ENCODE results near the gene GDPGP1. TPM values are rescaled to one million over a fixed set of nuclear protein-coding genes. Genes with fewer than 3 reads are reported as not detected.

GDPGP1 gene
- total and polyA plus RNA-seq, 10 of the 15 experiments (the other 5 are each of a cell fraction or from before 2014, with no cell fraction given), result 0.68 to 8.9 (median 3.0) TPM

DNA sequence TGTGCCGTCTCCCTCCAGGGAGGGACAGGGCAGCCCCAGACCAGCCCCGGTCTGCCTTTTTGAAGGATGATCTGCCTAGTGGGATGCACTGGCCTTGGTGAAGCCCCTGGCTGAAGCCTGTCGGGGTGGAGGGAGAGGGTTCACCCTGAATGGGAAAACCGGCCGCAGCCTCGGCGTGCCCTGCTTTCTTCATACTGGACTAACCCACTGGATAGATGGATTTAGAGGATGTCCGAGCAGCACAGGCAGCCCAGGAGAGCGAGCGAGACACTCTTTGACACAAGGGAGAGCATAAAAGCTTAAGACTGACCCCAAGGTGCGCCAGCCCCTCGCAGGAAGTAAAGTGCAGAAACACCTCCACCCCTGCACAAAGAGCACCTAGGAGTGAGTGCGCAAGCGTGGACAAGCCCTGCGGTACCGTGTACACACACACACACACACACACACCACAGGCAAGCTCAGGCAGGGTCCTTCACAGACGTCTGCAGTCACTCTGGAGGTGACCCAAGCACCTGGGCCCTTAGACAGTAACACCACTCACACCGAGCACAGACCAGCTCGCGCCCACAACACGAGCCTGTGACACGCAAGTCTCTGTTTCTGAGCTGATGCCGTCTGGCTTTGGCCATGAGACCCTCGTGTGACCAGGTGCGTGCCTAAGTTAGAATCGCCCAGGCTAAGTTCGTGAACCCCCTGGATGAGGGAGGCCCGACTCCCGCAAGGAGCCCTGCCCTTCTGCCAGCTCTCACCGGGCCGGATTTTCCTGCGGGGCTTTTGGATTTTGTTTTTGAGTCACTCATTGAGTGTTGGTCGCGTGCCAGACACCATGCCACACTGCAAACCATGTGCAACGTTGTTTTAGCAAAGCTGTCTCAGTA is 21.5 kb upstream of the GDPGP1 start:
- TF ChIP-seq NRF1 (conservative IDR thresholded peaks at IDR 0.05; ENCODE audit: low read depth, low read length), result no peak
- TF ChIP-seq, protein P1, sequence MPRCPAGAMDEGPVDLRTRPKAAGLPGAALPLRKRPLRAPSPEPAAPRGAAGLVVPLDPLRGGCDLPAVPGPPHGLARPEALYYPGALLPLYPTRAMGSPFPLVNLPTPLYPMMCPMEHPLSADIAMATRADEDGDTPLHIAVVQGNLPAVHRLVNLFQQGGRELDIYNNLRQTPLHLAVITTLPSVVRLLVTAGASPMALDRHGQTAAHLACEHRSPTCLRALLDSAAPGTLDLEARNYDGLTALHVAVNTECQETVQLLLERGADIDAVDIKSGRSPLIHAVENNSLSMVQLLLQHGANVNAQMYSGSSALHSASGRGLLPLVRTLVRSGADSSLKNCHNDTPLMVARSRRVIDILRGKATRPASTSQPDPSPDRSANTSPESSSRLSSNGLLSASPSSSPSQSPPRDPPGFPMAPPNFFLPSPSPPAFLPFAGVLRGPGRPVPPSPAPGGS (IDR thresholded peaks at IDR 0.05; ENCODE audit: borderline replicate concordance, insufficient read depth, low read depth, low read length, poor library complexity, severe bottlenecking), result peak; percentile 15
- H3K9me3 ChIP-seq (replicated peaks; ENCODE audit: control insufficient read depth, insufficient read depth, low read length), result no peaks in the 10 kb centered on the region
- no peak overlapping the region for H3K27ac ChIP-seq (ENCODE audit: control insufficient read depth, insufficient read depth)
- ChIA-PET SMC1A (ENCODE audit: uncharacterized antibody, unreplicated experiment) (interaction anchor here (1.1 kb wide), 1 partner anchor 21 kb away, joined by 3 read pairs; no protein-coding TSS in a partner anchor), RAD21 (ENCODE audit: unreplicated experiment) (interaction anchor here (1.2 kb wide), 1 partner anchor 51 kb away, joined by 5 read pairs; no protein-coding TSS in a partner anchor), POLR2A (interaction anchor here (0.5 to 1.1 kb wide), 5 partner anchors 11 to 139 kb away, joined by 3 to 6 read pairs (median 4); partner anchors contain the start of genes CIB1, GDPGP1 and SEMA4B), CTCF (interaction anchor here (0.6 to 1.3 kb wide), 6 partner anchors 9 to 722 kb away, joined by 3 to 4 read pairs (median 3); partner anchors contain the start of genes SEMA4B and UNC45A)
- H3K9ac ChIP-seq (ENCODE audit: control insufficient read depth, insufficient read depth, low read length), result no peak overlapping the region
- no peak overlapping the region for H3K4me3 ChIP-seq
- BruUV-seq (replicated peaks), result no TSS peak
- no peaks in the 10 kb centered on the region; a peak in 2 of 4 replicates for H3K36me3 ChIP-seq (ENCODE audit: control insufficient read depth in 2 of 2, insufficient read depth in 2 of 2, low read length in 1 of 2)
- WGBS (ENCODE audit: insufficient coverage, insufficient replicate concordance, low lambda C conversion rate, missing lambda C conversion rate), result 87% methylated on average over 35 of the region's 35 CpGs
- intact Hi-C loops (cut with micrococcal nuclease; ENCODE audit: unreplicated experiment) (no loop called here), in situ Hi-C loops (cut with MboI) (no loop called here)
- ATAC-seq, result no peak
- H3K4me1 ChIP-seq (ENCODE audit: control insufficient read depth, insufficient read depth, low read length), result peaks cover 25% of the 10 kb centered on the region
- H2AFZ ChIP-seq (ENCODE audit: control insufficient read depth, low read depth, low read length), result no peak overlapping the region
- no peaks in the 10 kb centered on the region for H4K20me1 ChIP-seq (ENCODE audit: control insufficient read depth, insufficient read depth)
- H3K27me3 ChIP-seq (replicated peaks in 1 of 2; ENCODE audit: control insufficient read depth in 2 of 2, insufficient read depth in 2 of 2, low read length in 1 of 2), result no peaks in the 10 kb centered on the region
- no peak overlapping the region for H3K4me2 ChIP-seq (ENCODE audit: control insufficient read depth, insufficient read depth)
- DNase-seq (ENCODE audit: low read depth, low spot score), result no peak
- FAIRE-seq, result no peak
- no peaks in the 10 kb centered on the region; the same call in none of the 2 replicates for H3K79me2 ChIP-seq (ENCODE audit: control insufficient read depth, insufficient read depth, low read length)
